Muscle layer of duodenum (tissue), 2 donors: Measurements from ENCODE around the gene OTX2.

Source experiments
- H3K27ac ChIP-seq: one replicate; pipeline ENCODE4 v1.7.0; 2013; ENCODE audit warnings: mild to moderate bottlenecking, low read length
- H3K27me3 ChIP-seq: one replicate; pipeline ENCODE4 v1.7.0; 2013; ENCODE audit warnings: low read depth, mild to moderate bottlenecking, control low read depth, low read length
- H3K36me3 ChIP-seq, 2 donors: one replicate each; pipeline ENCODE4 v1.7.0; 2013; ENCODE audit warnings: low read length in 2 of 2, control low read depth in 1 of 2, mild to moderate bottlenecking in 1 of 2; ENCODE audit not compliant: insufficient read depth in 2 of 2, control insufficient read depth in 1 of 2
- H3K4me1 ChIP-seq, 2 donors: one replicate each; pipeline ENCODE4 v1.7.0; 2013; ENCODE audit warnings: low read length in 2 of 2, mild to moderate bottlenecking in 2 of 2, control low read depth in 1 of 2, moderate library complexity in 1 of 2; ENCODE audit not compliant: insufficient read depth in 2 of 2, control insufficient read depth in 1 of 2
- H3K4me3 ChIP-seq, 2 donors: one replicate each; pipeline ENCODE4 v1.7.0; 2013; ENCODE audit warnings: low read length in 2 of 2, low read depth in 1 of 2, mild to moderate bottlenecking in 1 of 2
- H3K9me3 ChIP-seq, 2 donors: one replicate each; pipeline ENCODE4 v1.7.0; 2013; ENCODE audit warnings: low read length in 2 of 2, control low read depth in 1 of 2, mild to moderate bottlenecking in 1 of 2; ENCODE audit not compliant: control insufficient read depth in 1 of 2
- donor health status: healthy.

Gene OTX2

GRCh38 chr14:56821805-56822610, 11.7 kb upstream of the OTX2 start:
- H3K4me1 ChIP-seq, result no peaks in the 10 kb centered on the region
- no peaks in the 10 kb centered on the region for H3K36me3 ChIP-seq
- peaks cover 9% of the 10 kb centered on the region for H3K27me3 ChIP-seq
- no peaks in the 10 kb centered on the region for H3K9me3 ChIP-seq
- no peak overlapping the region for H3K27ac ChIP-seq
- no peak overlapping the region for H3K4me3 ChIP-seq

- Histone ChIP-seq H3K36me3 (no peaks in the 10 kb centered on the region), H3K4me1 (peaks cover 0 to 5% of the 10 kb centered on the region in 2 donors), H3K4me3 (no peak overlapping the region), H3K27me3 (peaks cover 17% of the 10 kb centered on the region), H3K9me3 (no peaks in the 10 kb centered on the region), H3K27ac (no peak overlapping the region)
Observed at GRCh38 chr14:56821177-56821576, 10.9 kb upstream of the OTX2 start.

GRCh38 chr14:56817396-56817921, 7.2 kb upstream of the OTX2 start:
- H3K27ac ChIP-seq, result no peak overlapping the region
- no peaks in the 10 kb centered on the region for H3K9me3 ChIP-seq
- H3K27me3 ChIP-seq, result peaks cover 39% of the 10 kb centered on the region
- H3K36me3 ChIP-seq, result no peaks in the 10 kb centered on the region
- H3K4me1 ChIP-seq, result peaks cover 0 to 5% of the 10 kb centered on the region in 2 donors
- no peak overlapping the region for H3K4me3 ChIP-seq

GRCh38 chr14:56816574-56817391, 6.5 kb upstream of the OTX2 start:
- no peak overlapping the region for H3K27ac ChIP-seq
- H3K4me3 ChIP-seq, result no peak overlapping the region
- H3K9me3 ChIP-seq, result no peaks in the 10 kb centered on the region
- H3K36me3 ChIP-seq, result no peaks in the 10 kb centered on the region
- peaks cover 0 to 5% of the 10 kb centered on the region in 2 donors for H3K4me1 ChIP-seq
- H3K27me3 ChIP-seq, result peaks cover 43% of the 10 kb centered on the region

- Histone ChIP-seq H3K4me1 (peaks cover 0 to 5% of the 10 kb centered on the region in 2 donors), H3K9me3 (no peaks in the 10 kb centered on the region), H3K36me3 (no peaks in the 10 kb centered on the region), H3K27ac (no peak overlapping the region), H3K4me3 (no peak overlapping the region), H3K27me3 (peaks cover 51% of the 10 kb centered on the region)
Observed at GRCh38 chr14:56815745-56816144, 5.5 kb upstream of the OTX2 start.

GRCh38 chr14:56814969-56815700, 4.9 kb upstream of the OTX2 start:
- no peak overlapping the region for H3K4me3 ChIP-seq
- H3K27me3 ChIP-seq, result peaks cover 58% of the 10 kb centered on the region
- no peaks in the 10 kb centered on the region for H3K9me3 ChIP-seq
- no peak overlapping the region for H3K27ac ChIP-seq
- no peaks in the 10 kb centered on the region for H3K36me3 ChIP-seq
- peaks cover 0 to 5% of the 10 kb centered on the region in 2 donors for H3K4me1 ChIP-seq

GRCh38 chr14:56814519-56814959, 4.3 kb upstream of the OTX2 start:
- Histone ChIP-seq H3K4me1 (peaks cover 0 to 5% of the 10 kb centered on the region in 2 donors), H3K9me3 (no peaks in the 10 kb centered on the region), H3K27ac (no peak overlapping the region), H3K4me3 (no peak overlapping the region), H3K27me3 (peaks cover 63% of the 10 kb centered on the region), H3K36me3 (no peaks in the 10 kb centered on the region)

GRCh38 chr14:56813143-56813551, 2.9 kb upstream of the OTX2 start:
- peaks cover 76% of the 10 kb centered on the region for H3K27me3 ChIP-seq
- no peaks in the 10 kb centered on the region for H3K36me3 ChIP-seq
- H3K4me1 ChIP-seq, result peaks cover 0 to 19% of the 10 kb centered on the region in 2 donors
- no peak overlapping the region for H3K27ac ChIP-seq
- H3K9me3 ChIP-seq, result no peaks in the 10 kb centered on the region
- no peak overlapping the region for H3K4me3 ChIP-seq

- Histone ChIP-seq H3K4me1 (peaks cover 0 to 25% of the 10 kb centered on the region in 2 donors), H3K27ac (no peak overlapping the region), H3K9me3 (no peaks in the 10 kb centered on the region), H3K27me3 (peaks cover 73% of the 10 kb centered on the region), H3K4me3 (no peak overlapping the region), H3K36me3 (no peaks in the 10 kb centered on the region)
Observed at GRCh38 chr14:56812364-56813141, 2.3 kb upstream of the OTX2 start.

GRCh38 chr14:56811593-56812363, 1.5 kb upstream of the OTX2 start:
- Histone ChIP-seq H3K4me3 (no peak overlapping the region), H3K27me3 (peaks cover 77% of the 10 kb centered on the region), H3K36me3 (no peaks in the 10 kb centered on the region), H3K27ac (no peak overlapping the region), H3K4me1 (peaks cover 0 to 24% of the 10 kb centered on the region in 2 donors), H3K9me3 (no peaks in the 10 kb centered on the region)
